Measurements from ENCODE around the gene IGFBP4. TPM values are rescaled to one million over a fixed set of nuclear protein-coding genes. Genes with fewer than 3 reads are reported as not detected.

The IGFBP4 gene
- total and polyA plus RNA-seq, 2 of the 13 experiments (the other 11 are each of a cell fraction or from before 2014, with no cell fraction given) = 4.1 to 49.0 TPM

- Histone ChIP-seq H3K27me3 (ENCODE audit: control insufficient read depth in 1 of 2, insufficient read depth in 2 of 2, low read length in 2 of 2) (peaks cover 3 to 28% of the 10 kb centered on the region in 2 experiments; a peak in 4 of 5 replicates), H3K4me1 (ENCODE audit: insufficient read depth, low read length) (peaks cover 36% of the 10 kb centered on the region), H3K36me3 (replicated peaks in 1 of 2; ENCODE audit: control insufficient read depth in 1 of 2, insufficient read depth in 2 of 2, low read length in 2 of 2) (no peaks in the 10 kb centered on the region), H4K20me1 (ENCODE audit: insufficient read depth, low read length) (no peaks in the 10 kb centered on the region), H2AFZ (ENCODE audit: low read length) (no peak overlapping the region), H3K4me3 (replicated peaks in 1 of 3; ENCODE audit: insufficient read depth in 1 of 3, low read depth in 2 of 3, low read length in 3 of 3) (no peak overlapping the region), H3K27ac (ENCODE audit: extremely low read length, insufficient read depth, low read length) (no peak overlapping the region), H3K9me3 (ENCODE audit: low read length) (no peaks in the 10 kb centered on the region), H3K79me2 (ENCODE audit: insufficient read depth, low read length) (no peaks in the 10 kb centered on the region), H3K4me2 (ENCODE audit: low read depth, low read length) (no peak overlapping the region), H3K9ac (ENCODE audit: insufficient read depth, low read depth, low read length) (no peak overlapping the region)
- WGBS (ENCODE audit: low lambda C conversion rate) = 52% methylated on average over 2 of the region's 2 CpGs
- no peak for DNase-seq (ENCODE audit: low spot score)
- intact Hi-C loops (cut with micrococcal nuclease; ENCODE audit: unreplicated experiment) = no loop called here
- no peak for TF ChIP-seq SIN3B (IDR thresholded peaks at IDR 0.05; ENCODE audit: low read length)
- TF ChIP-seq ZNF605 (CRISPR knock-in tag; IDR thresholded peaks at IDR 0.05) = no peak
- TF ChIP-seq TEAD2 (CRISPR knock-in tag; IDR thresholded peaks at IDR 0.05) = no peak
- no peak for TF ChIP-seq BORCS8-MEF2B (CRISPR knock-in tag; IDR thresholded peaks at IDR 0.05)
- TF ChIP-seq SIX1 (CRISPR knock-in tag; IDR thresholded peaks at IDR 0.05; ENCODE audit: borderline replicate concordance) = no peak
- no peak for TF ChIP-seq ZFP90 (CRISPR knock-in tag; IDR thresholded peaks at IDR 0.05; ENCODE audit: borderline replicate concordance)
- TF ChIP-seq PTBP1 (IDR thresholded peaks at IDR 0.05; ENCODE audit: low read depth, low read length, poor library complexity, severe bottlenecking) = no peak
- no peak for TF ChIP-seq ZNF558 (CRISPR knock-in tag; IDR thresholded peaks at IDR 0.05; ENCODE audit: borderline replicate concordance)
- no peak for TF ChIP-seq ZNF30 (CRISPR knock-in tag; IDR thresholded peaks at IDR 0.05)
- TF ChIP-seq ZNF589 (CRISPR knock-in tag; conservative IDR thresholded peaks at IDR 0.05) = no peak
- no peak for TF ChIP-seq ZNF451 (CRISPR knock-in tag; IDR thresholded peaks at IDR 0.05)
- TF ChIP-seq, protein P1, sequence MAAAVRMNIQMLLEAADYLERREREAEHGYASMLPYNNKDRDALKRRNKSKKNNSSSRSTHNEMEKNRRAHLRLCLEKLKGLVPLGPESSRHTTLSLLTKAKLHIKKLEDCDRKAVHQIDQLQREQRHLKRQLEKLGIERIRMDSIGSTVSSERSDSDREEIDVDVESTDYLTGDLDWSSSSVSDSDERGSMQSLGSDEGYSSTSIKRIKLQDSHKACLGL (CRISPR knock-in tag; IDR thresholded peaks at IDR 0.05) = no peak
- no peak for TF ChIP-seq SNAPC2 (CRISPR knock-in tag; IDR thresholded peaks at IDR 0.05)
- TF ChIP-seq KDM3A (CRISPR knock-in tag; IDR thresholded peaks at IDR 0.05; ENCODE audit: low read depth) = no peak
- TF ChIP-seq ZBTB3 (CRISPR knock-in tag; IDR thresholded peaks at IDR 0.05; ENCODE audit: borderline replicate concordance, low read depth) = no peak
- TF ChIP-seq GATAD1 (CRISPR knock-in tag; IDR thresholded peaks at IDR 0.05) = no peak
- no peak for TF ChIP-seq KLF16 (CRISPR knock-in tag; IDR thresholded peaks at IDR 0.05)
- TF ChIP-seq, protein P2, sequence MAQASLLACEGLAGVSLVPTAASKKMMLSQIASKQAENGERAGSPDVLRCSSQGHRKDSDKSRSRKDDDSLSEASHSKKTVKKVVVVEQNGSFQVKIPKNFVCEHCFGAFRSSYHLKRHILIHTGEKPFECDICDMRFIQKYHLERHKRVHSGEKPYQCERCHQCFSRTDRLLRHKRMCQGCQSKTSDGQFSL (CRISPR knock-in tag; IDR thresholded peaks at IDR 0.05) = no peak
- no peak for TF ChIP-seq HOXA5 (CRISPR knock-in tag; IDR thresholded peaks at IDR 0.05)
- TF ChIP-seq ZNF34 (CRISPR knock-in tag; IDR thresholded peaks at IDR 0.05; ENCODE audit: borderline replicate concordance) = no peak
- CTCF ChIA-PET (ENCODE audit: low intra/inter-chr PET ratio, low total read pairs) = interaction anchor here (0.9 kb wide), 1 partner anchor 149 kb away, joined by 3 read pairs; no protein-coding TSS in a partner anchor
- no peak for FAIRE-seq
- no peak for ATAC-seq
- no TSS peak for BruUV-seq (replicated peaks)
- POLR2A ChIA-PET = no interaction called here
- in situ Hi-C loops (cut with HindIII; ENCODE audit: extremely low pct_ligation_motif_present, low pct_unique_long_range_greater_than_20kb) = no loop called here
Measured at GRCh38 chr17:40467281-40467867, 24.1 kb downstream of the IGFBP4 start.

Data from HepG2 (cell line).